GM12878 (cell line): ENCODE data around the gene GZMA. TPM values are rescaled to one million over a fixed set of nuclear protein-coding genes. Genes with fewer than 3 reads are reported as not detected.

ENCODE experiments used
- ATAC-seq: fragments of 200-7000 bp; cut with Tn5 transposase; 3 replicates; pipeline ENCODE4 v1.9.1; 2020; ENCODE audit warnings: mild to moderate bottlenecking, moderate library complexity
- BruUV-seq: library from RNA; stranded (reverse); fragments of 400-500 nt; replicated peaks from 2 replicates; lab custom pipeline; 2021; lab: Mats Ljungman, UMichigan
- CTCF ChIA-PET: fragments of 300-600 bp; sonication (Branson Sonifier 250); formaldehyde crosslinking; extraction: SDS; loops from one replicate; lab custom pipeline; 2021; ENCODE audit warnings: inconsistent platforms; lab: Yijun Ruan, JAX
- POLR2A ChIA-PET: fragments of 350-600 bp; formaldehyde crosslinking; extraction: SDS; loops from one replicate; lab custom pipeline; 2021; ENCODE audit warnings: inconsistent platforms; lab: Charles Lee
- RAD21 ChIA-PET: fragments of 300-600 bp; sonication (Branson Sonifier 250); formaldehyde crosslinking; loops from one replicate; lab custom pipeline; 2023; ENCODE audit warnings: antibody characterized with exemption; ENCODE audit not compliant: unreplicated experiment; lab: Charles Lee
- SMC1A ChIA-PET: fragments of 300-600 bp; sonication (Branson Sonifier 250); formaldehyde crosslinking; loops from one replicate; lab custom pipeline; 2023; ENCODE audit not compliant: unreplicated experiment, uncharacterized antibody; lab: Charles Lee
- DNase-seq: peaks from one replicate; pipeline ENCODE4 v3.0.0-alpha.2; 2011; ENCODE audit warnings: low read depth, low spot score
- FAIRE-seq: peaks from 3 replicates; lab custom pipeline; 2011; peaks lifted over from hg19 to GRCh38; lab: Jason Lieb, UNC
- H2AFZ ChIP-seq: 2 replicates; pipeline ENCODE4 v1.6.0; 2011; ENCODE audit warnings: low read depth, low read length, control low read depth; ENCODE audit not compliant: control insufficient read depth
- H3K27ac ChIP-seq: 2 replicates; pipeline ENCODE4 v1.5.1; 2011; ENCODE audit warnings: control low read depth; ENCODE audit not compliant: control insufficient read depth, insufficient read depth
- H3K27me3 ChIP-seq, 2 experiments: replicated peaks in 1 of 2; 2 replicates each; pipeline versions ENCODE4 v1.6.0 to v1.6.1; 2011; ENCODE audit warnings: low read length in 1 of 2; ENCODE audit not compliant: control insufficient read depth in 2 of 2, insufficient read depth in 2 of 2
- H3K36me3 ChIP-seq, 2 experiments: 2 replicates each; pipeline ENCODE4 v1.5.1; 2011; ENCODE audit warnings: low read length in 1 of 2; ENCODE audit not compliant: control insufficient read depth in 2 of 2, insufficient read depth in 2 of 2
- H3K4me1 ChIP-seq: 2 replicates; pipeline ENCODE4 v1.6.1; 2011; ENCODE audit warnings: mild to moderate bottlenecking, low read length, moderate library complexity, mixed read lengths; ENCODE audit not compliant: control insufficient read depth, insufficient read depth
- H3K4me2 ChIP-seq: 2 replicates; pipeline ENCODE4 v1.6.0; 2011; ENCODE audit warnings: control low read depth; ENCODE audit not compliant: control insufficient read depth, insufficient read depth
- H3K4me3 ChIP-seq: fragments of 200-600 bp; sonication (generic); 2 replicates; pipeline ENCODE4 v1.5.1; 2016
- H3K79me2 ChIP-seq: 2 replicates; pipeline ENCODE4 v1.6.0; 2011; ENCODE audit warnings: low read length; ENCODE audit not compliant: control insufficient read depth, insufficient read depth
- H3K9ac ChIP-seq: 2 replicates; pipeline ENCODE4 v1.8.0; 2011; ENCODE audit warnings: low read length, control low read depth, mixed read lengths; ENCODE audit not compliant: control insufficient read depth, insufficient read depth
- H3K9me3 ChIP-seq: replicated peaks from 3 replicates; pipeline ENCODE4 v1.5.1; 2011; ENCODE audit warnings: mild to moderate bottlenecking, low read length; ENCODE audit not compliant: control insufficient read depth, insufficient read depth
- H4K20me1 ChIP-seq: 2 replicates; pipeline ENCODE4 v1.6.0; 2011; ENCODE audit not compliant: control insufficient read depth, insufficient read depth
- EED ChIP-seq: sonication (generic); IDR thresholded peaks from 2 replicates; pipeline ENCODE4 v1.6.1; 2016; ENCODE audit warnings: antibody characterized with exemption, low read depth
- HSF1 ChIP-seq: fragments of 150-350 bp; IDR thresholded peaks from 2 replicates; pipeline ENCODE4 v1.6.1; 2014; ENCODE audit warnings: mild to moderate bottlenecking, low read depth, low read length
- IRF3 ChIP-seq: fragments of 450-650 bp; IDR thresholded peaks from 2 replicates; pipeline ENCODE4 v1.6.1; 2014; ENCODE audit warnings: mild to moderate bottlenecking
- MLLT1 ChIP-seq: fragments of 450-650 bp; IDR thresholded peaks from 2 replicates; pipeline ENCODE4 v1.6.1; 2016; ENCODE audit warnings: mild to moderate bottlenecking
- SUZ12 ChIP-seq: fragments of 200-600 bp; sonication (generic); IDR thresholded peaks from one replicate; pipeline ENCODE4 v1.6.1; 2018; ENCODE audit warnings: antibody characterized with exemption, mild to moderate bottlenecking; ENCODE audit not compliant: unreplicated experiment
- ZNF217 ChIP-seq: fragments of 450-650 bp; IDR thresholded peaks from 2 replicates; pipeline ENCODE4 v1.6.1; 2017; ENCODE audit warnings: antibody characterized with exemption, mild to moderate bottlenecking
- ZNF592 ChIP-seq: fragments of 450-650 bp; IDR thresholded peaks from 2 replicates; pipeline ENCODE4 v1.6.1; 2017; ENCODE audit warnings: mild to moderate bottlenecking, moderate library complexity
- WGBS: methylation state at CpG from one replicate; pipeline ENCODE4 v1.1.6; 2016; ENCODE audit warnings: low lambda C conversion rate; ENCODE audit not compliant: insufficient replicate concordance, insufficient coverage; ENCODE audit errors: missing lambda C conversion rate; 5-methylcytosine and 5-hydroxymethylcytosine counted together
- in situ Hi-C: fragments of 300-500 bp; cut with MboI; formaldehyde crosslinking; loops from 9 replicates; pipeline ENCODE4 v1.14.3; 2018; ENCODE audit warnings: mixed read lengths
- intact Hi-C: fragments of 100-400 bp; cut with micrococcal nuclease; formaldehyde crosslinking; loops from one replicate; pipeline ENCODE4 v1.14.2; 2022; ENCODE audit not compliant: unreplicated experiment
- polyA plus RNA-seq, 11 experiments: library from polyadenylated mRNA; depleted of rRNA in 4 of 11; unstranded in 6 of 11; stranded (reverse) in 5 of 11; fragments of >200 nt; fragmentation: Nextera tagmentation in 4 of 11; fragmentation: Illumina TruSeq in 1 of 11; extraction: Ambion mirVana in 4 of 11; extraction: Trizol in 1 of 11; gene quantifications; 1 replicate in 1 of 11; 2 replicates in 10 of 11; pipeline versions ENCODE4 v1.2.1 to v1.2.3, GENCODE V29; 2011 to 2016; ENCODE audit warnings: inconsistent platforms in 2 of 11, missing spikeins in 2 of 11, low read depth in 1 of 11
- total RNA-seq, 4 experiments: library from RNA; depleted of rRNA in 3 of 4; stranded (reverse); fragments of >200 nt in 3 of 4; fragmentation: Illumina TruSeq in 1 of 4; extraction: Trizol in 1 of 4; gene quantifications; 2 replicates each; pipeline versions ENCODE4 v1.2.1 to v1.2.3, GENCODE V29; 2013 to 2021

The GZMA gene
- total and polyA plus RNA-seq, 10 of the 15 experiments (the other 5 are each of a cell fraction or from before 2014, with no cell fraction given): 0.18 TPM; not detected in 9

- FAIRE-seq (no peak), ATAC-seq (no peak), DNase-seq (no peak)
- ChIA-PET SMC1A (no interaction called here), RAD21 (no interaction called here), CTCF (no interaction called here), POLR2A (no interaction called here)
- H3K4me3 ChIP-seq: no peak overlapping the region
- 0 out of 4 replicates have a peak, but pooled peaks cover 0 to 2% of the 10 kb centered on the region in 2 experiments for H3K27me3 ChIP-seq
- no TSS peak for BruUV-seq
- H3K79me2 ChIP-seq: no peaks in the 10 kb centered on the region
- H3K36me3 ChIP-seq: no peaks in the 10 kb centered on the region
- in situ Hi-C loops (no loop called here), intact Hi-C loops (no loop called here)
- H3K9ac ChIP-seq: no peak overlapping the region
- 30% methylated on average over 2 of the region's 2 CpGs for WGBS
- no peaks in the 10 kb centered on the region for H3K9me3 ChIP-seq
- H2AFZ ChIP-seq: no peak overlapping the region
- no peak for TF ChIP-seq ZNF217
- no peak for TF ChIP-seq IRF3
- TF ChIP-seq MLLT1: no peak
- no peak for TF ChIP-seq EED
- no peak for TF ChIP-seq ZNF592
- TF ChIP-seq HSF1: no peak
- TF ChIP-seq SUZ12: no peak
- H3K27ac ChIP-seq: no peak overlapping the region
- no peaks in the 10 kb centered on the region for H4K20me1 ChIP-seq
- H3K4me1 ChIP-seq: no peaks in the 10 kb centered on the region
- no peak overlapping the region for H3K4me2 ChIP-seq
These were observed 46.9 kb downstream of the GZMA start for GRCh38 chr5:55149308-55149795.
